GM12891 (cell line): ENCODE measurements around the gene DYSF.

Source experiments
- DNase-seq: peaks from one replicate; pipeline ENCODE4 v3.0.0; 2011; ENCODE audit warnings: low spot score; ENCODE audit not compliant: insufficient read length
- FAIRE-seq: peaks from 2 replicates; lab custom pipeline; 2011; peaks lifted over from hg19 to GRCh38; lab: Jason Lieb, UNC
- PAX5 ChIP-seq: IDR thresholded peaks from 2 replicates; pipeline ENCODE4 v1.6.1; 2011; ENCODE audit warnings: low read length, moderate library complexity, mild to moderate bottlenecking; ENCODE audit not compliant: insufficient read depth, severe bottlenecking
- POLR2A ChIP-seq: IDR thresholded peaks from 2 replicates; pipeline ENCODE4 v1.6.1; 2011; ENCODE audit warnings: low read depth, low read length, control low read depth
- POLR2AphosphoS5 ChIP-seq: IDR thresholded peaks from 2 replicates; pipeline ENCODE4 v1.6.1; 2011; ENCODE audit warnings: low read depth, low read length, control low read depth
- POU2F2 ChIP-seq: IDR thresholded peaks from 2 replicates; pipeline ENCODE4 v1.6.1; 2011; ENCODE audit warnings: low read depth, mild to moderate bottlenecking, control low read depth, low read length, moderate library complexity
- SPI1 ChIP-seq: IDR thresholded peaks from 2 replicates; pipeline ENCODE4 v1.6.1; 2011; ENCODE audit warnings: low read depth, low read length, control low read depth
- TAF1 ChIP-seq: IDR thresholded peaks from 2 replicates; pipeline ENCODE4 v1.6.1; 2011; ENCODE audit warnings: low read depth, low read length, control low read depth

The DYSF gene

GRCh38 chr2:71714601-71715240, 261.4 kb downstream of the DYSF start:
- FAIRE-seq (no peak), DNase-seq (no peak)
- no peak for TF ChIP-seq POLR2A
- TF ChIP-seq SPI1, result no peak
- TF ChIP-seq POU2F2, result no peak
- TF ChIP-seq PAX5, result no peak
- no peak for TF ChIP-seq POLR2AphosphoS5
- TF ChIP-seq TAF1, result no peak

- DNase-seq (no peak), FAIRE-seq (no peak)
- TF ChIP-seq PAX5 (no peak), TAF1 (no peak), POU2F2 (no peak), POLR2A (no peak), POLR2AphosphoS5 (no peak), SPI1 (no peak)
These were observed 261.9 kb downstream of the DYSF start for GRCh38 chr2:71715241-71715750.

GRCh38 chr2:71715951-71716696, 262.8 kb downstream of the DYSF start:
- TF ChIP-seq SPI1 (no peak), POLR2AphosphoS5 (no peak)
- DNase-seq (no peak), FAIRE-seq (no peak)

GRCh38 chr2:71716697-71717624, 263.6 kb downstream of the DYSF start:
- no peak for DNase-seq
- no peak for TF ChIP-seq TAF1
- TF ChIP-seq POU2F2, result no peak
- no peak for TF ChIP-seq POLR2AphosphoS5
- TF ChIP-seq POLR2A, result no peak
- no peak for TF ChIP-seq SPI1
- no peak for TF ChIP-seq PAX5
- no peak for FAIRE-seq

- no peak for DNase-seq
- TF ChIP-seq TAF1 (no peak), POU2F2 (no peak), POLR2A (no peak), POLR2AphosphoS5 (no peak), PAX5 (no peak), SPI1 (no peak)
- FAIRE-seq, result no peak
These were observed 265.3 kb downstream of the DYSF start for GRCh38 chr2:71718686-71719085.

- TF ChIP-seq POU2F2 (no peak), POLR2A (no peak), SPI1 (no peak), TAF1 (no peak), POLR2AphosphoS5 (no peak), PAX5 (no peak)
- FAIRE-seq (no peak), DNase-seq (no peak)
These were observed 266.3 kb downstream of the DYSF start for GRCh38 chr2:71719520-71720282.

- FAIRE-seq (no peak), DNase-seq (no peak)
- no peak for TF ChIP-seq POU2F2
These were observed 266.9 kb downstream of the DYSF start for GRCh38 chr2:71720283-71720560.

GRCh38 chr2:71720596-71721361, 267.4 kb downstream of the DYSF start:
- FAIRE-seq (no peak), DNase-seq (no peak)
- no peak for TF ChIP-seq SPI1
- no peak for TF ChIP-seq POLR2A
- no peak for TF ChIP-seq POLR2AphosphoS5
- no peak for TF ChIP-seq TAF1
- TF ChIP-seq POU2F2, result no peak
- TF ChIP-seq PAX5, result no peak

- DNase-seq, result no peak
- no peak for FAIRE-seq
- no peak for TF ChIP-seq TAF1
These were observed 268.0 kb downstream of the DYSF start for GRCh38 chr2:71721362-71721665.
